ENCODE measurements around the gene ADAM22.

ADAM22 gene

DNA sequence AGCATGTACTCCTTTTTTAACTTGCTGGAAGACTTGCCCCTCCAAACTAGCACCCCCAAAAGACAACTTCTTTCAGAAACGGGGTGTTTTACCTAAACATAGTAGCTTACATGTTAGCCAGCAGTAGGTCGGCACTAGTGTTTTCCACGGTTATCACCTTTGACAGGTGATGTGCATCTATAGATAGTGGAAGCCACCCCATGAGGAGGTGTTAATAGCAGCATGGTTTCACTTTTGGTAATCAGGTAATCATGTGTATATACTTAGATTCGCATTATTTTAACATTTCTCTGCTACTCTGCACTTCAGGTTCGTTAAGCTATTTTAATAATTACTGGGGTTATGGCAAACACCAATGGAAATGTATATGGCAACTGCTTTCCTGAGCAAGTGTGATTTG is 268.2 kb downstream of the ADAM22 start:
- H3K4me1 ChIP-seq (ENCODE audit: control insufficient read depth in 1 of 2, insufficient read depth in 2 of 2, low read length in 2 of 2): no peaks in the 10 kb centered on the region
- no peaks in the 10 kb centered on the region for H3K27me3 ChIP-seq (ENCODE audit: insufficient read depth, low read length)
- no peak overlapping the region for H4K91ac ChIP-seq (ENCODE audit: low read depth, low read length)
- peaks cover 1 to 8% of the 10 kb centered on the region in 2 experiments for H3K36me3 ChIP-seq (ENCODE audit: control insufficient read depth in 1 of 2, insufficient read depth in 2 of 2, low read length in 2 of 2)
- H4K8ac ChIP-seq (ENCODE audit: low read depth, low read length): no peak overlapping the region
- H3K4me3 ChIP-seq (ENCODE audit: low read depth, low read length): no peak overlapping the region
- no peak overlapping the region for H3K14ac ChIP-seq (ENCODE audit: low read length)
- no peak overlapping the region for H3K18ac ChIP-seq (ENCODE audit: low read length)
- no peaks in the 10 kb centered on the region for H3K9me3 ChIP-seq (ENCODE audit: insufficient read depth, low read depth, low read length)
- H3K23ac ChIP-seq (ENCODE audit: low read length): no peak overlapping the region
- no peak overlapping the region for H2BK5ac ChIP-seq (ENCODE audit: low read depth, low read length, poor library complexity)
- H2AFZ ChIP-seq (ENCODE audit: insufficient read depth, low read length, poor library complexity): no peak overlapping the region
- no CpG with 5 or more reads among the region's 5 CpGs for WGBS (ENCODE audit: extremely low coverage, insufficient coverage, insufficient read length)
- H3K9ac ChIP-seq (ENCODE audit: low read length): no peak overlapping the region
- H2BK120ac ChIP-seq (ENCODE audit: insufficient read depth, low read length, poor library complexity): no peak overlapping the region
- H3K79me1 ChIP-seq (ENCODE audit: low read length): no peaks in the 10 kb centered on the region
- no peaks in the 10 kb centered on the region for H3K79me2 ChIP-seq (ENCODE audit: control insufficient read depth, insufficient read depth, low read length, poor library complexity)
- H4K12ac ChIP-seq (ENCODE audit: low read depth, low read length): no peak overlapping the region
- H3K27ac ChIP-seq (ENCODE audit: low read depth, low read length): no peak overlapping the region
- H2AK5ac ChIP-seq (ENCODE audit: low read length): no peak overlapping the region
- H2BK12ac ChIP-seq (ENCODE audit: low read length): no peak overlapping the region
- DNase-seq: no peak
- no peak overlapping the region for H3K4ac ChIP-seq (ENCODE audit: low read depth, low read length)
- H3K4me2 ChIP-seq (ENCODE audit: low read length): no peak overlapping the region

DNA sequence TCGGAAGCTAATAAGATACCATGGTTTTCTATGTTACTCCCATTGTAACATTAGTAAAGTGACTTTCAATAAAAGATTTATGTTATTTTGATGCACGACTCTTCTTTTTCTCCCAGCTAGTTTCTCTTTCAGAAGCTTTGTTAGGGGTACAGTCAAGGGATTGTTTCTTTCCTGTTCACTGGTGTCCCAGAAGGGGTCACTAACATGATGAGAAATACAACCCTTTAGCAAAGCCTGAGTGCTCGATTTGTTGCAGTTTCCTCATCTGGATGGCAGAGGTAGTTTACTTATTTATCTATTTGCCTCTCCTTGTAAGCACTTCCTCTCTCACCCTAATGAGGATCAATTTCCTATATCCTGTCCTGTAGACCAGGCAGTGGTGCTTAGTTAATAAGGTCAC is 268.7 kb downstream of the ADAM22 start:
- H3K18ac ChIP-seq (ENCODE audit: low read length): no peak overlapping the region
- no peaks in the 10 kb centered on the region for H3K27me3 ChIP-seq (ENCODE audit: insufficient read depth, low read length)
- no peak overlapping the region for H4K12ac ChIP-seq (ENCODE audit: low read depth, low read length)
- no peaks in the 10 kb centered on the region for H3K9me3 ChIP-seq (ENCODE audit: insufficient read depth, low read depth, low read length)
- H3K4ac ChIP-seq (ENCODE audit: low read depth, low read length): no peak overlapping the region
- H2BK120ac ChIP-seq (ENCODE audit: insufficient read depth, low read length, poor library complexity): no peak overlapping the region
- H4K91ac ChIP-seq (ENCODE audit: low read depth, low read length): no peak overlapping the region
- no CpG with 5 or more reads among the region's 3 CpGs for WGBS (ENCODE audit: extremely low coverage, insufficient coverage, insufficient read length)
- H4K8ac ChIP-seq (ENCODE audit: low read depth, low read length): no peak overlapping the region
- no peak overlapping the region for H2BK12ac ChIP-seq (ENCODE audit: low read length)
- H3K4me3 ChIP-seq (ENCODE audit: low read depth, low read length): no peak overlapping the region
- H3K9ac ChIP-seq (ENCODE audit: low read length): no peak overlapping the region
- H3K79me1 ChIP-seq (ENCODE audit: low read length): no peaks in the 10 kb centered on the region
- H3K27ac ChIP-seq (ENCODE audit: low read depth, low read length): no peak overlapping the region
- no peaks in the 10 kb centered on the region for H3K79me2 ChIP-seq (ENCODE audit: control insufficient read depth, insufficient read depth, low read length, poor library complexity)
- no peak for DNase-seq
- no peak overlapping the region for H3K14ac ChIP-seq (ENCODE audit: low read length)
- H2AFZ ChIP-seq (ENCODE audit: insufficient read depth, low read length, poor library complexity): no peak overlapping the region
- H3K4me1 ChIP-seq (ENCODE audit: control insufficient read depth in 1 of 2, insufficient read depth in 2 of 2, low read length in 2 of 2): no peaks in the 10 kb centered on the region
- no peak overlapping the region for H3K23ac ChIP-seq (ENCODE audit: low read length)
- no peak overlapping the region for H2AK5ac ChIP-seq (ENCODE audit: low read length)
- H3K36me3 ChIP-seq (ENCODE audit: control insufficient read depth in 1 of 2, insufficient read depth in 2 of 2, low read length in 2 of 2): peaks cover 1 to 12% of the 10 kb centered on the region in 2 experiments
- no peak overlapping the region for H2BK5ac ChIP-seq (ENCODE audit: low read depth, low read length, poor library complexity)
- H3K4me2 ChIP-seq (ENCODE audit: low read length): no peak overlapping the region

DNA sequence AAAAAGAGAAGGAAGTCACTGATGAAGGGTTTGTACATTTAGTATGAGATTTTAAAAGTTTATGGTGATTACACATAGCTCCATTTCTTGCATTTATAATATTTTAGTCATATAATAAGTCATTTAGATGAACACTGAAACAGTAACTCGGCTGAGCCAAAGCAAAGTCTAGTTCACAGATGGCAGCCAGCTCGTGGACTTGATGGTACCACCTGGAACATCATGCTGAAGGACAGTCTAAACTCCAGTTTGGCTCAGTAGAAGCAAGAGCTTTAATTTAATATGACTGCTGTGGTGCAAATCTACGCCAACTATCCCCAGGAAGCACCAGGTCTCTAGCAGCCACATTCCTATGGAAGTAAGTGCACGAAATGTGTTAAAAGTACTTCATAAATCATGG is 269.4 kb downstream of the ADAM22 start:
- Histone ChIP-seq H3K23ac (ENCODE audit: low read length) (no peak overlapping the region), H2AFZ (ENCODE audit: insufficient read depth, low read length, poor library complexity) (no peak overlapping the region), H3K9me3 (ENCODE audit: insufficient read depth, low read depth, low read length) (no peaks in the 10 kb centered on the region), H3K36me3 (ENCODE audit: control insufficient read depth in 1 of 2, insufficient read depth in 2 of 2, low read length in 2 of 2) (peaks cover 1 to 12% of the 10 kb centered on the region in 2 experiments), H3K79me2 (ENCODE audit: control insufficient read depth, insufficient read depth, low read length, poor library complexity) (no peaks in the 10 kb centered on the region), H2BK5ac (ENCODE audit: low read depth, low read length, poor library complexity) (no peak overlapping the region), H3K14ac (ENCODE audit: low read length) (no peak overlapping the region), H3K79me1 (ENCODE audit: low read length) (no peaks in the 10 kb centered on the region), H3K4me2 (ENCODE audit: low read length) (no peak overlapping the region), H3K18ac (ENCODE audit: low read length) (no peak overlapping the region), H3K9ac (ENCODE audit: low read length) (no peak overlapping the region), H2BK120ac (ENCODE audit: insufficient read depth, low read length, poor library complexity) (no peak overlapping the region), H3K27ac (ENCODE audit: low read depth, low read length) (no peak overlapping the region), H4K8ac (ENCODE audit: low read depth, low read length) (no peak overlapping the region), H3K4ac (ENCODE audit: low read depth, low read length) (no peak overlapping the region), H3K27me3 (ENCODE audit: insufficient read depth, low read length) (no peaks in the 10 kb centered on the region), H2BK12ac (ENCODE audit: low read length) (no peak overlapping the region), H3K4me1 (ENCODE audit: control insufficient read depth in 1 of 2, insufficient read depth in 2 of 2, low read length in 2 of 2) (no peaks in the 10 kb centered on the region), H4K12ac (ENCODE audit: low read depth, low read length) (no peak overlapping the region), H2AK5ac (ENCODE audit: low read length) (no peak overlapping the region), H4K91ac (ENCODE audit: low read depth, low read length) (no peak overlapping the region), H3K4me3 (ENCODE audit: low read depth, low read length) (no peak overlapping the region)
- no CpG with 5 or more reads among the region's 4 CpGs for WGBS (ENCODE audit: extremely low coverage, insufficient coverage, insufficient read length)
- no peak for DNase-seq

DNA sequence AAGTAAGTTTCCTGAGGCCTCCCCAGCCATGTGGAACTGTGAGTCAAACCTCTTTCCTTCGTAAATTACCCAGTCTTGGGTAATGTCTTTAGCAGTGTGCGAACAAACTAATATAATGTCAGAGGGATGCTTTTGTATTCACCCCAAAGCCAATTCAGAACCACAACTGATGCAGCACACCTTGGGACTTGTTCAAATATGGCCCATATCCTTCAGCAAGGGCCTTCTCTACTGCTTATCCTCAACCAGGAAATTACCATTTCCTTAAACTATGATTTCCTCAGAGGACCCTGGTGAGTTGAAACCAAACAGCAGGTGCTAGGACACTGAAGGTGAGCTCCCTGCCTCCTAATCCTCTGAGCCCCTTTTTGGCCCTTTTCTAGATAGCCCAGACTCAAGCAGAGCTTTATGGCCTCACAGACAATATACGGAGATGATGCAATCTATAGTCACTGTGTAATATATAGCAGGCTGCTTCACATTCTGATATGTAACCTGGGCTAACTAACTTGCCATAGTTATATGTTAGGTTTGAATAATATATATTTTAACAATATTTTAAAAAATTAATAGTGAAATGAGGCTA is 270.6 kb downstream of the ADAM22 start:
- Histone ChIP-seq H3K79me2 (ENCODE audit: control insufficient read depth, insufficient read depth, low read length, poor library complexity) (no peaks in the 10 kb centered on the region), H3K4me3 (ENCODE audit: low read depth, low read length) (no peak overlapping the region), H3K4me1 (ENCODE audit: control insufficient read depth in 1 of 2, insufficient read depth in 2 of 2, low read length in 2 of 2) (no peaks in the 10 kb centered on the region), H2BK120ac (ENCODE audit: insufficient read depth, low read length, poor library complexity) (no peak overlapping the region), H3K23ac (ENCODE audit: low read length) (no peak overlapping the region), H2BK5ac (ENCODE audit: low read depth, low read length, poor library complexity) (no peak overlapping the region), H2BK12ac (ENCODE audit: low read length) (no peak overlapping the region), H4K12ac (ENCODE audit: low read depth, low read length) (no peak overlapping the region), H3K36me3 (ENCODE audit: control insufficient read depth in 1 of 2, insufficient read depth in 2 of 2, low read length in 2 of 2) (peaks cover 3 to 15% of the 10 kb centered on the region in 2 experiments), H2AFZ (ENCODE audit: insufficient read depth, low read length, poor library complexity) (no peak overlapping the region), H2AK5ac (ENCODE audit: low read length) (no peak overlapping the region), H3K9me3 (ENCODE audit: insufficient read depth, low read depth, low read length) (no peaks in the 10 kb centered on the region), H3K4me2 (ENCODE audit: low read length) (no peak overlapping the region), H3K4ac (ENCODE audit: low read depth, low read length) (no peak overlapping the region), H4K91ac (ENCODE audit: low read depth, low read length) (no peak overlapping the region), H3K27ac (ENCODE audit: low read depth, low read length) (no peak overlapping the region), H3K14ac (ENCODE audit: low read length) (no peak overlapping the region), H3K9ac (ENCODE audit: low read length) (no peak overlapping the region), H3K18ac (ENCODE audit: low read length) (no peak overlapping the region), H4K8ac (ENCODE audit: low read depth, low read length) (no peak overlapping the region), H3K79me1 (ENCODE audit: low read length) (no peaks in the 10 kb centered on the region), H3K27me3 (ENCODE audit: insufficient read depth, low read length) (no peaks in the 10 kb centered on the region)
- no CpG with 5 or more reads among the region's 3 CpGs for WGBS (ENCODE audit: extremely low coverage, insufficient coverage, insufficient read length)
- no peak for DNase-seq
